Renal cortex interstitium (tissue), 11 donors: ENCODE data around the gene TCF3. TPM values are rescaled to one million over a fixed set of nuclear protein-coding genes. Genes with fewer than 3 reads are reported as not detected.

Experiments used
- DNase-seq, 11 donors: peaks; one replicate each; pipeline ENCODE4 v3.0.0-alpha.2; 2013; ENCODE audit warnings: low read depth in 9 of 11, low spot score in 4 of 11; ENCODE audit errors: extremely low read depth in 1 of 11
- polyA plus RNA-seq, 3 donors: library from polyadenylated mRNA; unstranded; fragments of 120-200 nt; gene quantifications; one replicate each; pipeline ENCODE4 v1.2.1, GENCODE V29; 2013; ENCODE audit not compliant: insufficient read length in 3 of 3

The TCF3 gene
- polyA plus RNA-seq, 3 donors: 90.7 to 131 (median 105) TPM

- no peak for DNase-seq
Measured at GRCh38 chr19:1602091-1602707, 50.2 kb downstream of the TCF3 start.

GRCh38 chr19:1601613-1602064, 50.8 kb downstream of the TCF3 start:
- DNase-seq: no peak

- DNase-seq: no peak
Measured at GRCh38 chr19:1599460-1599846, 53.0 kb downstream of the TCF3 start.

- no peak for DNase-seq
Measured at GRCh38 chr19:1598777-1599459, 53.5 kb downstream of the TCF3 start.

- no peak for DNase-seq
Measured at GRCh38 chr19:1593501-1593772, 59.0 kb downstream of the TCF3 start.

- peak; percentile 81 to 94 (median 89) for DNase-seq
Measured at GRCh38 chr19:1592755-1593500, 59.5 kb downstream of the TCF3 start, which contains the start of gene MBD3. Gene MBD3 (minus strand): TSS chr19:1592865. CDS start chr19:1592631, 234 bp downstream.

- DNase-seq: peak; percentile 52 to 88 (median 83)
Measured at GRCh38 chr19:1592024-1592754, 60.2 kb downstream of the TCF3 start.

GRCh38 chr19:1591421-1592023, 60.9 kb downstream of the TCF3 start:
- no peak for DNase-seq

- DNase-seq: no peak
Measured at GRCh38 chr19:1590641-1591397, 61.6 kb downstream of the TCF3 start.

- DNase-seq: no peak
Measured at GRCh38 chr19:1587872-1588271, 64.5 kb downstream of the TCF3 start.

- no peak for DNase-seq
Measured at GRCh38 chr19:1585243-1585580, 67.2 kb downstream of the TCF3 start.

GRCh38 chr19:1584500-1585242, 67.7 kb downstream of the TCF3 start:
- DNase-seq: no peak

GRCh38 chr19:1582201-1582600, 70.2 kb downstream of the TCF3 start:
- DNase-seq: no peak

- no peak for DNase-seq
Measured at GRCh38 chr19:1580957-1581356, 71.5 kb downstream of the TCF3 start.

GRCh38 chr19:1580382-1580781, 72.0 kb downstream of the TCF3 start:
- DNase-seq: no peak

- no peak for DNase-seq
Measured at GRCh38 chr19:1579222-1579621, 73.2 kb downstream of the TCF3 start.

GRCh38 chr19:1577929-1578618, 74.3 kb downstream of the TCF3 start:
- DNase-seq: no peak
